PC-9 (cell line): ENCODE results near the gene COTL1.

Experiments
- EZH2 ChIP-seq: fragments of 200-600 bp; sonication (generic); IDR thresholded peaks from 2 replicates; pipeline ENCODE4 v1.8.0; 2017; ENCODE audit warnings: antibody characterized with exemption, low read depth
- TF ChIP-seq, protein P1 (sequence below): fragments of 200-600 bp; sonication (generic); conservative IDR thresholded peaks from 2 replicates; pipeline ENCODE4 v1.6.1; 2017; ENCODE audit warnings: mixed run types, antibody characterized with exemption, mild to moderate bottlenecking, moderate library complexity

DNA sequence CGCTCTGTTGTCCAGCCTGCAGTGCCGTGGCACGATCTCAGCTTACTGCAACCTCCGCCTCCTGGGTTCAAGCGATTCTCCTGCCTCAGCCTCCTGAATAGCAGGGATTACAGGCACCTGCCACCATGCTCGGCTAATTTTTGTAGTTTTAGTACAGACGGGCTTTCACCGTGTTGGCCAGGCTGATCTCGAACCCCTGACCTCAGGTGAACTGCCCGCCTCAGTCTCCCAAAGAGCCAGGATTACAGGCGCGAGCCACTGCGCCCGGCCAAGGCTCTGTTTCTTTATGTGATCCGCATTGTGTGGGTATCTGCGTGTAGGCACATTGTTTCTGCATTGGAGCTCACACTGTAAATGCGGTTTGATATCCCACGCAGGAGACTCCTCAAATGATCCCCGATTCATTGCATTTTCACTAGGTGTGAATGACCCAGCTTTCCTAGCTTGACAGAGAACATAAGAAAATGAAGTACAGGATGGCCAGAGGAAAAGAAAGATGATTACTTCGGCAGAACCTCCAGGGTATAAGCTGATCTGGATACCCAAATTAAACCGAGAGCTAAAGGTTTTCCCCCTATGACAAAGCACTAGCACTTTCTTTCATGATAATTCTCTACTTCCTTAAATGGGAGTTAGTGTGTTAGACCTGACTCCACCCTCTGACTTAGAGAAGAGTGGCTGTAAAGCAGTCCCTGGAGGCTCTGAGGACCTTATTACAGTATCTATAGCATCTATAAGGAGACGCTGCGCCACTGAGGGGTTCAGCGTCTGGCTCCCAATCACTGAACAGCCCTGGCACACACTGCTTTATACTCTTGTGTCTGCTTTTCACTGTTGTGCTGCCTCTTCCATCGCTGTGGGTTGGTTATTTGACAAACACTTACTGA lies 17.3 kb downstream of the COTL1 start:
- TF ChIP-seq, protein P1, sequence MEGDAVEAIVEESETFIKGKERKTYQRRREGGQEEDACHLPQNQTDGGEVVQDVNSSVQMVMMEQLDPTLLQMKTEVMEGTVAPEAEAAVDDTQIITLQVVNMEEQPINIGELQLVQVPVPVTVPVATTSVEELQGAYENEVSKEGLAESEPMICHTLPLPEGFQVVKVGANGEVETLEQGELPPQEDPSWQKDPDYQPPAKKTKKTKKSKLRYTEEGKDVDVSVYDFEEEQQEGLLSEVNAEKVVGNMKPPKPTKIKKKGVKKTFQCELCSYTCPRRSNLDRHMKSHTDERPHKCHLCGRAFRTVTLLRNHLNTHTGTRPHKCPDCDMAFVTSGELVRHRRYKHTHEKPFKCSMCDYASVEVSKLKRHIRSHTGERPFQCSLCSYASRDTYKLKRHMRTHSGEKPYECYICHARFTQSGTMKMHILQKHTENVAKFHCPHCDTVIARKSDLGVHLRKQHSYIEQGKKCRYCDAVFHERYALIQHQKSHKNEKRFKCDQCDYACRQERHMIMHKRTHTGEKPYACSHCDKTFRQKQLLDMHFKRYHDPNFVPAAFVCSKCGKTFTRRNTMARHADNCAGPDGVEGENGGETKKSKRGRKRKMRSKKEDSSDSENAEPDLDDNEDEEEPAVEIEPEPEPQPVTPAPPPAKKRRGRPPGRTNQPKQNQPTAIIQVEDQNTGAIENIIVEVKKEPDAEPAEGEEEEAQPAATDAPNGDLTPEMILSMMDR: no peak
- no peak for TF ChIP-seq EZH2
